ENCODE results near the gene NCAM1.

GRCh38 chr11:113260096-113260425 lies 298.8 kb downstream of the NCAM1 start:
- TF ChIP-seq CTCF (IDR thresholded peaks at IDR 0.05) (no peak), ZFX (IDR thresholded peaks at IDR 0.05; ENCODE audit: borderline replicate concordance) (no peak)

All from 22Rv1 (cell line).